ENCODE measurements around the gene NPEPPS. TPM values are rescaled to one million over a fixed set of nuclear protein-coding genes. Genes with fewer than 3 reads are reported as not detected.
A peak's percentile ranks its signal among the peaks of the same experiment; 100 is the strongest.

Gene NPEPPS
- polyA plus RNA-seq, 1 donor from 2014 or later: 45.0 TPM

GRCh38 chr17:47654991-47655390 is 124.1 kb downstream of the NPEPPS start:
- no peaks in the 10 kb centered on the region for H3K27me3 Mint-ChIP-seq
- H3K36me3 Mint-ChIP-seq: no peaks in the 10 kb centered on the region
- H3K9me3 Mint-ChIP-seq: no peaks in the 10 kb centered on the region
- peak overlapping the region in 1 of 4 donors; percentile 22 for H3K4me3 Mint-ChIP-seq
- peak overlapping the region; percentile 31 to 47 (median 35) for H3K27ac Mint-ChIP-seq
- peaks cover 39 to 49% (median 45%) of the 10 kb centered on the region in 3 donors for H3K4me1 Mint-ChIP-seq

GRCh38 chr17:47660064-47660492 is 129.2 kb downstream of the NPEPPS start:
- H3K4me3 Mint-ChIP-seq: peak overlapping the region; percentile 70 to 79 (median 72)
- H3K36me3 Mint-ChIP-seq: no peaks in the 10 kb centered on the region
- H3K27me3 Mint-ChIP-seq: no peaks in the 10 kb centered on the region
- no peaks in the 10 kb centered on the region for H3K9me3 Mint-ChIP-seq
- peak overlapping the region; percentile 23 to 95 (median 75) for H3K27ac Mint-ChIP-seq
- peaks cover 27 to 37% (median 31%) of the 10 kb centered on the region in 3 donors for H3K4me1 Mint-ChIP-seq

GRCh38 chr17:47663912-47664623 is 133.2 kb downstream of the NPEPPS start:
- peak overlapping the region; percentile 14 to 94 (median 80) for H3K27ac Mint-ChIP-seq
- no peaks in the 10 kb centered on the region for H3K9me3 Mint-ChIP-seq
- H3K36me3 Mint-ChIP-seq: peaks cover 6% of the 10 kb centered on the region
- H3K27me3 Mint-ChIP-seq: no peaks in the 10 kb centered on the region
- peaks cover 13 to 21% (median 18%) of the 10 kb centered on the region in 3 donors for H3K4me1 Mint-ChIP-seq
- H3K4me3 Mint-ChIP-seq: peak overlapping the region; percentile 62 to 83 (median 71)

GRCh38 chr17:47664624-47664941 is 133.7 kb downstream of the NPEPPS start:
- Mint-ChIP-seq H3K27ac (peak overlapping the region; percentile 14 to 94 (median 80)), H3K4me1 (peaks cover 11 to 23% (median 18%) of the 10 kb centered on the region in 3 donors), H3K36me3 (peaks cover 6% of the 10 kb centered on the region), H3K9me3 (no peaks in the 10 kb centered on the region), H3K4me3 (peak overlapping the region in 3 of 4 donors; percentile 65 to 83 (median 77)), H3K27me3 (no peaks in the 10 kb centered on the region)

GRCh38 chr17:47665655-47666054 is 134.7 kb downstream of the NPEPPS start:
- Mint-ChIP-seq H3K4me1 (peaks cover 11 to 23% (median 16%) of the 10 kb centered on the region in 3 donors), H3K9me3 (no peaks in the 10 kb centered on the region), H3K4me3 (peak overlapping the region in 1 of 4 donors; percentile 32), H3K36me3 (peaks cover 6% of the 10 kb centered on the region), H3K27me3 (no peaks in the 10 kb centered on the region), H3K27ac (no peak overlapping the region)

GRCh38 chr17:47669081-47669480 is 138.2 kb downstream of the NPEPPS start:
- Mint-ChIP-seq H3K4me1 (peaks cover 9 to 13% (median 12%) of the 10 kb centered on the region in 3 donors), H3K36me3 (peaks cover 12% of the 10 kb centered on the region), H3K27me3 (no peaks in the 10 kb centered on the region), H3K4me3 (no peak overlapping the region), H3K27ac (no peak overlapping the region), H3K9me3 (no peaks in the 10 kb centered on the region)

GRCh38 chr17:47670064-47670463 is 139.2 kb downstream of the NPEPPS start:
- Mint-ChIP-seq H3K9me3 (no peaks in the 10 kb centered on the region), H3K27ac (peak overlapping the region in 1 of 3 donors; percentile 25), H3K4me1 (peaks cover 6 to 9% (median 6%) of the 10 kb centered on the region in 3 donors), H3K36me3 (peaks cover 12% of the 10 kb centered on the region), H3K27me3 (no peaks in the 10 kb centered on the region), H3K4me3 (no peak overlapping the region)

Other genes starting within 250 kb of the NPEPPS start
- 10.2 TPM for gene EFCAB13, start 207.2 kb upstream of the NPEPPS start, polyA plus RNA-seq
- 28.4 TPM for gene KPNB1, start 118.8 kb downstream of the NPEPPS start, polyA plus RNA-seq
- gene TBKBP1, start 163.1 kb downstream of the NPEPPS start, polyA plus RNA-seq: 0.24 TPM
- 10.0 TPM for gene TBX21, start 202.1 kb downstream of the NPEPPS start, polyA plus RNA-seq